GM12872 (cell line): Measurements from ENCODE around the gene YJEFN3.
A peak's percentile ranks its signal among the peaks of the same experiment; 100 is the strongest.

Source experiments
- TF ChIP-seq, protein P1 (sequence below): IDR thresholded peaks from 3 replicates; pipeline ENCODE4 v1.5.1; 2011; ENCODE audit warnings: low read depth, mild to moderate bottlenecking, low read length, moderate library complexity; ENCODE audit not compliant: insufficient read depth

Gene YJEFN3

DNA sequence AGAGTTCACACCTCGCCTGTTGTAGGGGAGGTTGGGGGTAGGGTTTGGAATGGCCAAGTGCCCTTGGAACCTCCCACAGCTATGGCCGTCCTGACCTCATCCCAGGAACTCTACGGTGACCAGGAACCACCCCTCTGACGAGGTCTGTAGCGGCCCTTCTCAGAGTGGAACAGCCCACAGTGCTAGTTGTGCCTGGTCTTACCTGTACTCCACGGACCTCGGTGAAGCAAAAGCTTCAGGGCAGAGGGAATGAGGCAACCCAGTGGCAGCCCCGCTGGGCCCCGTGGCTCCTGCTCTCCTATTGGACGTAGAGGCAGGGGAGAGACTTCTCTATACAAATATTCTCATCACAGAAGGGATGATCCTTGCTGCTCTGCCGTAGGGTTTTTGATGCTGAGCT is 20.5 kb upstream of the YJEFN3 start:
- TF ChIP-seq, protein P1, sequence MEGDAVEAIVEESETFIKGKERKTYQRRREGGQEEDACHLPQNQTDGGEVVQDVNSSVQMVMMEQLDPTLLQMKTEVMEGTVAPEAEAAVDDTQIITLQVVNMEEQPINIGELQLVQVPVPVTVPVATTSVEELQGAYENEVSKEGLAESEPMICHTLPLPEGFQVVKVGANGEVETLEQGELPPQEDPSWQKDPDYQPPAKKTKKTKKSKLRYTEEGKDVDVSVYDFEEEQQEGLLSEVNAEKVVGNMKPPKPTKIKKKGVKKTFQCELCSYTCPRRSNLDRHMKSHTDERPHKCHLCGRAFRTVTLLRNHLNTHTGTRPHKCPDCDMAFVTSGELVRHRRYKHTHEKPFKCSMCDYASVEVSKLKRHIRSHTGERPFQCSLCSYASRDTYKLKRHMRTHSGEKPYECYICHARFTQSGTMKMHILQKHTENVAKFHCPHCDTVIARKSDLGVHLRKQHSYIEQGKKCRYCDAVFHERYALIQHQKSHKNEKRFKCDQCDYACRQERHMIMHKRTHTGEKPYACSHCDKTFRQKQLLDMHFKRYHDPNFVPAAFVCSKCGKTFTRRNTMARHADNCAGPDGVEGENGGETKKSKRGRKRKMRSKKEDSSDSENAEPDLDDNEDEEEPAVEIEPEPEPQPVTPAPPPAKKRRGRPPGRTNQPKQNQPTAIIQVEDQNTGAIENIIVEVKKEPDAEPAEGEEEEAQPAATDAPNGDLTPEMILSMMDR: no peak

DNA sequence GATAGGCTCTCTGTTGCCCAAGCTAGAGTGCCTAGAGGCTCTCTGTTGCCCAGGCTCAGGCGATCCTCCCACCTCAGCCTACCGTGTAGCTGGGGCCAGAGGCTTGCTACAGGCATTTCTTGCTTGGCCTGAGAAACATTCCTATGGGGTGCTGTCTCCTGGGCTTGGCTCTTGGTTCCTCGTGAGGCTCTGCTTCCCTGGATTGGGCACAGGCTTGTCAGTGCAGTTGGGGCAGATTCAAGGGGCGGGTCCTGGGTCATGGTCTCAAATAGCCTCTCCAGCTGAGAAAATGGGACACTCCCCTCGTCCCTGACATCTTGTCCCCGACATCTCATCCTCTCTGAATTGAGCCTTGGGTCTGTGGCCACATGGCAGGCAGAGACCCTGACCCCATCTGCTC is 18.3 kb upstream of the YJEFN3 start:
- TF ChIP-seq, protein P1: no peak

DNA sequence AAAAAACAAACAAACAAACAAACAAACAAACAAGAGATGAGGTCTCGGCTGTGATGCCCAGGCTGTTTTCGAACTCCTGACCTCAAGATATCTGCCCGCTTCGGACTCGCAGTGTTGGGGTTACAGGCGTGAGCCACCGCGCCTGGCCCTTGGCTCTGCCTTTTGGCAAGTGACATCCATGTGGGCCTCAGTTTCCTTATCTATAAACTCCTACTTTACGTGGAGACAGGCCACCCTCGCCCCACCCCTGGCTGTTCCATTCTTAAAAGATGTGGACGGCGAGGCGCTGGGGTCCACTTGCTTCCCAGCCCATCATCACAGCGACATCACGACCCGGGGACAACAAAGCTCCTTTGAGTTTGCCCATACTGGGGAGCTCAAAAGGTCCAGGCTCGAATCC is 15.0 kb upstream of the YJEFN3 start:
- TF ChIP-seq, protein P1: no peak

DNA sequence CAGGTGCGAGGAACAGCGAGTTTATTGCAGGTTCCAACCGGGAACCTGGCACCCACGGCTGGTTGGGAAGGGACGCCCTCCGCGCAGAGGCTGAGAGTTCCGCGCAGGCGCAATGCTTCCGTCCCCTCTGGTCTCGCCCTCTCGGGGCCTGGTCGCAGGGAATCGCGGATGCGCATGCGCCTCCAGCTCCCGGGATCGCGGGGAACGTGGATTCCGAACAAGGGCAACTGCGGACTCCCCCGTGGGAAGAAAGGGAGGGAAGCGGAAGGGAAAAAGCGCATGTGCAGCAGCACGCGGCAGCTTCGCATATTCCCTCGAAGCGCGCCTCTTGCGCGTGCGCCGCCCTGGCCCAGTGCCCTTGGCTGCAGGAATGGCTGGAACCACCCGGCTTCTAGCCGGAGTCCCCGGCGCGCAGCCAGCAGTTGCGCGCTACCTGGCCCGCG is 14.5 kb upstream of the YJEFN3 start:
- TF ChIP-seq, protein P1: no peak

DNA sequence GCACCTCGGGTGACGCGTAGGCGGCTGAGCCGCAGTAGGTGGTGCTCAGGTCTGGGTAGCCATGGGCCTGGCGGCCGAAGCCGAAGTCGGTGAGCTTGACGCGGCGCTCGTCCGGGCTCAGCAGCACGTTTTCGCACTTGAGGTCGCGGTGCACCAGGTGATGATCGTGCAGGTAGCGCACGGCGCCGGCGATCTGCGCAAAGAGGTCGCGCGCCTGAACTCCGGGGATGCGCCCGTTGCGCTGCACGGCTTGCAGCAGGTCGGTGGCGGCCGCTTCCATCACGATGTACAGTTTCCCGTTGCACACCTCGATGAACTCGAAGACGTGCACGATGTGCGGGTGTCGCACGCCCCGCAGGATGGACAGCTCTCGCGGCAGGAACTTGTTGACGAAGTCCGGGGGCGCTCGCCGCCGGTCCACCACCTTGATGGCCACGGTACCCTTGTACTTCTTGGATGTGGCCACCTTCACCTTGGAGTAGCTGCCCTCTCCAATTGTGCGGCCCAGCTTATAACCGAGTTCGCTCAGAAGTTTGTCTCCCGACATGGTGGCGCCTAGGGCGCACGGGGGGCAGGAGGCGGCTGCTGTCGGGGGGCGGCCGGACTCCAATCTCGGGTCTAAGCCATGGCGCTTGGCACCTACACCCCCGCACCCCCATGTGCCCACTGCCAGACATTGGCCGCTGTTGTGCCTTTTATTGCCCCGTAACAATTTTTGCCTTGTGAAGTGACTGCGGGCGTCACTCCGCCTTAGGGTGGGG is 13.7 kb upstream of the YJEFN3 start, which contains the start of gene TSSK6:
Gene TSSK6, minus strand, starts transcription at position 668 of the 761 bp plus-strand sequence. Its CDS starts 121 bp downstream, at position 547.
- TF ChIP-seq, protein P1: no peak

DNA sequence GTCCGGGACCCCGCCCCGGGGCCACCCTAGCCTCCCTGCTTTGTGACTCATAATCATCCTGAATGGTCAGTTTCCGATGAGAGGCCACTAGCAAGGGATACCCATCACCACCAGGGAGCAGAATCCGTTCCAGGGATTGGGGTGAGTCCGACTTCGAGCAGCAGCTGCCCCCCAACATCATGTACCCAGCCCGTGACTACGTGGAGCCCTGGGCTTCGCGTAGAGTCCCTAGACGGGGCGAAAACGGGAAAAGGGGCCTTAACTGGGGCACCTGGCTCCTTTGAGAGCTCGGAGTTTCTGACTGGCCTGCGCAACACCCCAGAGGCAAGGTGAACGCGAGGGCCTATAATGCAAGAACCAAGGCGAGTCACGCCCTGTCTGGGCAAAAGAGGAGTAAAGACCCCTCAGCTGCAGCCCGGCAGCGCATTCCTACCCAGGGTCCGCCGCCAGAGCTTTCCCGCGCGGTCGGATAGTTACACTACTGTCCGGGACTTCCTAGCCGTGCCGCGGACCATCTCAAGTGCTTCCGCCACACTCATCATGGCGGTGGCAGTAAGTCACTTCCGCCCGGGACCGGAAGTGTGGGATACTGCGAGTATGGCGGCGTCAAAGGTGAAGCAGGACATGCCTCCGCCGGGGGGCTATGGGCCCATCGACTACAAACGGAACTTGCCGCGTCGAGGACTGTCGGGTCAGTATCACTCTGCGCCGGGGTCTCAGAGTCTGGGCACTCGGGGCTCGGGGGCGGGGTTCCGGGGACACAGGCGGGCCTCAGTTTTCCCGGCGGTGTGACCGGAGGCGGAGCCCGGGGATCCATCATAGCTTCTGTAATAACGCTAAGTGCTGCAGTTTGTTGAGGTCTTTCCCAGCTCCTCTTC is 12.8 kb upstream of the YJEFN3 start, which contains the start of gene NDUFA13:
Gene NDUFA13, plus strand, starts transcription at position 584 of the 878 bp plus-strand sequence. Its CDS starts 14 bp downstream, at position 598.
- TF ChIP-seq, protein P1: 0 out of 3 replicates have a peak, but pooled peaks have one; percentile 15

DNA sequence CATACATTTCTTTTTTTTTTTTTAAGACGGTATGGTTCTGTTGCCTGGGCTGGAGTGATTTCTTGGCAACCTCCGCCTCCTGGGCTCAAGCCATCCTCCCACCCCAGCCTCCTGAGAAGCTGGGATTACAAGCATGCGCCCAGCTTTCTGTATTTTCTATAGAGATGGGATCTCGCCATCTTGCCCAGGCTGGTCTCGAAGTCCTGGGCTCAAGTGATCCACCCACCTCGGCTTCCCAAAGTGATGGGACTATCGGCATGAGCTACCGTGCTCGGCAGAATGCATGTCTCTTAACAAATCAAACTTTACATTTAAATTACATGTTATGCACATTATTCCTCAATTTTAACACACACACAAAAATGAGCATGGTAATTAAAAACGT is 11.5 kb upstream of the YJEFN3 start:
- TF ChIP-seq, protein P1: no peak
